ENCODE measurements around the gene CCL24. TPM values are rescaled to one million over a fixed set of nuclear protein-coding genes. Genes with fewer than 3 reads are reported as not detected.

Gene CCL24
- total and polyA plus RNA-seq, 7 donors = 24.4 to 32.8 (median 25.2) TPM; not detected in 4

GRCh38 chr7:75808106-75808505, 5.5 kb downstream of the CCL24 start:
- intact Hi-C loops (cut with DNase I) = no loop called here
- WGBS, 2 donors = 68 to 88% methylated on average over 6 of the region's 6 CpGs
- no peak overlapping the region for H3K27ac ChIP-seq

DNA sequence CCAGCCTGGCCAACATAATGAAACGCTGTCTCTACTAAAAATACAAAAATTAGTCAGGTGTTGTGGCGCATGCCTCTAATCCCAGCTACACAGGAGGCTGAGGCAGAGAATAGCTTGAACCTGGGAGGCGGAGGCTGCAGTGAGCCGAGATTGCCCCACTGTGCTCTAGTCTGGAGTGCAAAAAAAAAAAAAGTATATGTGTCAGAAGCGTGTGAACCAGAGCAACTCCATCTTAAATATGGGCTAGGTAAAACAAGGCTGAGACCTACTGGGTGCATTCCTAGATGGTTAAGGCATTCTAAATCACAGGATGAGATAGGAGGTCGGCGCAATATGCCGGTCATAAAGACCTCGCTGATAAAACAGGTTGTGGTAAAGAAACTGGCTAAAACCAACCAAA, 6.2 kb downstream of the CCL24 start:
- WGBS, 2 donors = 88 to 94% methylated on average over 9 of the region's 9 CpGs
- intact Hi-C loops (cut with DNase I) = no loop called here
- H3K27me3 ChIP-seq = no peaks in the 10 kb centered on the region
- no peak overlapping the region for H3K4me3 ChIP-seq
- H3K36me3 ChIP-seq = no peaks in the 10 kb centered on the region
- TF ChIP-seq POLR2A (IDR thresholded peaks at IDR 0.05) = no peak
- TF ChIP-seq, protein P1, sequence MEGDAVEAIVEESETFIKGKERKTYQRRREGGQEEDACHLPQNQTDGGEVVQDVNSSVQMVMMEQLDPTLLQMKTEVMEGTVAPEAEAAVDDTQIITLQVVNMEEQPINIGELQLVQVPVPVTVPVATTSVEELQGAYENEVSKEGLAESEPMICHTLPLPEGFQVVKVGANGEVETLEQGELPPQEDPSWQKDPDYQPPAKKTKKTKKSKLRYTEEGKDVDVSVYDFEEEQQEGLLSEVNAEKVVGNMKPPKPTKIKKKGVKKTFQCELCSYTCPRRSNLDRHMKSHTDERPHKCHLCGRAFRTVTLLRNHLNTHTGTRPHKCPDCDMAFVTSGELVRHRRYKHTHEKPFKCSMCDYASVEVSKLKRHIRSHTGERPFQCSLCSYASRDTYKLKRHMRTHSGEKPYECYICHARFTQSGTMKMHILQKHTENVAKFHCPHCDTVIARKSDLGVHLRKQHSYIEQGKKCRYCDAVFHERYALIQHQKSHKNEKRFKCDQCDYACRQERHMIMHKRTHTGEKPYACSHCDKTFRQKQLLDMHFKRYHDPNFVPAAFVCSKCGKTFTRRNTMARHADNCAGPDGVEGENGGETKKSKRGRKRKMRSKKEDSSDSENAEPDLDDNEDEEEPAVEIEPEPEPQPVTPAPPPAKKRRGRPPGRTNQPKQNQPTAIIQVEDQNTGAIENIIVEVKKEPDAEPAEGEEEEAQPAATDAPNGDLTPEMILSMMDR (IDR thresholded peaks at IDR 0.05) = no peak
- TF ChIP-seq POLR2AphosphoS5 (IDR thresholded peaks at IDR 0.05) = no peak
- TF ChIP-seq EP300 (IDR thresholded peaks at IDR 0.05) = no peak
- H3K9me3 ChIP-seq = peaks cover 5 to 18% (median 9%) of the 10 kb centered on the region in 4 donors
- no peak overlapping the region for H3K27ac ChIP-seq
- no peaks in the 10 kb centered on the region for H3K4me1 ChIP-seq
- no peak for DNase-seq

More at GRCh38 chr7:75808106-75808505, 5.5 kb downstream of the CCL24 start:
- peaks cover 5 to 18% (median 9%) of the 10 kb centered on the region in 4 donors for H3K9me3 ChIP-seq
- DNase-seq = no peak
- H3K4me3 ChIP-seq = no peak overlapping the region
- H3K36me3 ChIP-seq = no peaks in the 10 kb centered on the region
- H3K4me1 ChIP-seq = no peaks in the 10 kb centered on the region
- no peaks in the 10 kb centered on the region for H3K27me3 ChIP-seq
- TF ChIP-seq POLR2AphosphoS5 (IDR thresholded peaks at IDR 0.05) (no peak), POLR2A (IDR thresholded peaks at IDR 0.05) (no peak), EP300 (IDR thresholded peaks at IDR 0.05) (no peak)
- TF ChIP-seq, protein P1 (IDR thresholded peaks at IDR 0.05) = no peak

- Histone ChIP-seq H3K36me3 (no peaks in the 10 kb centered on the region), H3K27me3 (no peaks in the 10 kb centered on the region), H3K9me3 (peaks cover 5 to 18% (median 9%) of the 10 kb centered on the region in 4 donors), H3K4me1 (no peaks in the 10 kb centered on the region), H3K4me3 (no peak overlapping the region), H3K27ac (no peak overlapping the region)
- TF ChIP-seq, protein P1 (IDR thresholded peaks at IDR 0.05) = no peak
- TF ChIP-seq EP300 (IDR thresholded peaks at IDR 0.05) (no peak), POLR2AphosphoS5 (IDR thresholded peaks at IDR 0.05) (no peak)
- WGBS, 2 donors = 96 to 98% methylated on average over 4 of the region's 4 CpGs
- DNase-seq = no peak
- intact Hi-C loops (cut with DNase I) = no loop called here
Measured at GRCh38 chr7:75806560-75807307, 6.9 kb downstream of the CCL24 start.

GRCh38 chr7:75804705-75805104, 8.9 kb downstream of the CCL24 start:
- no peak overlapping the region for H3K4me3 ChIP-seq
- WGBS, 2 donors = 59 to 86% methylated on average over 5 of the region's 5 CpGs
- H3K27ac ChIP-seq = no peak overlapping the region
- H3K36me3 ChIP-seq = no peaks in the 10 kb centered on the region
- H3K4me1 ChIP-seq = no peaks in the 10 kb centered on the region
- H3K27me3 ChIP-seq = no peaks in the 10 kb centered on the region
- no peak for DNase-seq
- no peak for TF ChIP-seq POLR2AphosphoS5 (IDR thresholded peaks at IDR 0.05)
- TF ChIP-seq, protein P1 (IDR thresholded peaks at IDR 0.05) = no peak
- TF ChIP-seq EP300 (IDR thresholded peaks at IDR 0.05) = no peak
- TF ChIP-seq POLR2A (IDR thresholded peaks at IDR 0.05) = no peak
- intact Hi-C loops (cut with DNase I) = no loop called here
- peaks cover 5 to 18% (median 9%) of the 10 kb centered on the region in 4 donors for H3K9me3 ChIP-seq
